GM18499 (cell line): ENCODE results near the gene LHX5.

Experiments
- ATAC-seq: cut with Tn5 transposase; IDR thresholded peaks from one replicate; pipeline ENCODE4 v1.9.1; 2021; ENCODE audit warnings: moderate number of reproducible peaks; ENCODE audit not compliant: insufficient read depth, unreplicated experiment

Gene LHX5

GRCh38 chr12:113443030-113443539 is 28.6 kb downstream of the LHX5 start:
- no peak for ATAC-seq

- ATAC-seq, result no peak
Observed at GRCh38 chr12:113440947-113441782, 30.5 kb downstream of the LHX5 start.

GRCh38 chr12:113440336-113440735 is 31.3 kb downstream of the LHX5 start:
- ATAC-seq, result no peak

GRCh38 chr12:113439606-113440030 is 32.1 kb downstream of the LHX5 start:
- no peak for ATAC-seq

- no peak for ATAC-seq
Observed at GRCh38 chr12:113439301-113439597, 32.4 kb downstream of the LHX5 start.

GRCh38 chr12:113438523-113439300 is 33.0 kb downstream of the LHX5 start:
- ATAC-seq, result no peak

- ATAC-seq, result no peak
Observed at GRCh38 chr12:113437729-113438100, 34.0 kb downstream of the LHX5 start.

- no peak for ATAC-seq
Observed at GRCh38 chr12:113436993-113437728, 34.5 kb downstream of the LHX5 start.

GRCh38 chr12:113436586-113436985 is 35.1 kb downstream of the LHX5 start:
- no peak for ATAC-seq

GRCh38 chr12:113435367-113435766 is 36.3 kb downstream of the LHX5 start:
- no peak for ATAC-seq

- no peak for ATAC-seq
Observed at GRCh38 chr12:113432986-113433385, 38.7 kb downstream of the LHX5 start.

- no peak for ATAC-seq
Observed at GRCh38 chr12:113428482-113428881, 43.2 kb downstream of the LHX5 start.

- ATAC-seq, result no peak
Observed at GRCh38 chr12:113427882-113428281, 43.8 kb downstream of the LHX5 start.

- no peak for ATAC-seq
Observed at GRCh38 chr12:113425960-113426453, 45.7 kb downstream of the LHX5 start.

GRCh38 chr12:113424915-113425823 is 46.5 kb downstream of the LHX5 start:
- ATAC-seq, result no peak

- ATAC-seq, result no peak
Observed at GRCh38 chr12:113424456-113424855, 47.2 kb downstream of the LHX5 start.

- no peak for ATAC-seq
Observed at GRCh38 chr12:113422886-113423669, 48.6 kb downstream of the LHX5 start.

GRCh38 chr12:113422030-113422885 is 49.4 kb downstream of the LHX5 start, which contains the start of gene SDSL:
SDSL (plus strand) TSS chr12:113422380; CDS start chr12:113427983, 5,603 bp downstream.
- peak; percentile 80 for ATAC-seq
